ENCODE measurements around the gene ATG9B. TPM values are rescaled to one million over a fixed set of nuclear protein-coding genes. Genes with fewer than 3 reads are reported as not detected.

The ATG9B gene
- total RNA-seq, 1 experiment from 2014 or later = 2.1 TPM

GRCh38 chr7:151047976-151048815 is 23.9 kb upstream of the ATG9B start, which contains the start of gene ASIC3:
Gene ASIC3 (plus strand): TSS chr7:151048531. CDS start chr7:151048886, 355 bp downstream.
- no peak within 1 kb of the TSS for H3K4me2 ChIP-seq (ENCODE audit: low read length)
- no peak within 1 kb of the TSS for H3K27ac ChIP-seq (ENCODE audit: low read depth, low read length)
- no peaks in the 10 kb centered on the region for H3K27me3 ChIP-seq (ENCODE audit: insufficient read depth, low read length)
- H3K9ac ChIP-seq (ENCODE audit: low read length) = no peak within 1 kb of the TSS
- no peaks in the 10 kb centered on the region for H3K36me3 ChIP-seq (ENCODE audit: control insufficient read depth in 1 of 2, insufficient read depth in 2 of 2, low read length in 2 of 2)
- RAD21 ChIA-PET (ENCODE audit: low non-redundant PET in 1 of 2, low total read pairs in 2 of 2, uncharacterized antibody in 2 of 2, unreplicated experiment in 2 of 2) = no interaction called here
- H3K79me2 ChIP-seq (ENCODE audit: insufficient read depth, low read length) = no peaks in the 10 kb centered on the region
- BruUV-seq (replicated peaks) = no TSS peak
- H3K4me1 ChIP-seq (ENCODE audit: control insufficient read depth in 1 of 2, insufficient read depth in 2 of 2, low read length in 2 of 2) = no peaks in the 10 kb centered on the region
- H3K4me3 ChIP-seq (replicated peaks in 1 of 2; ENCODE audit: low read depth in 1 of 2, low read length in 2 of 2) = no peak within 1 kb of the TSS
- CTCF ChIA-PET = interaction anchor here (0.6 kb wide), 1 partner anchor 39 kb away, joined by 4 read pairs; no protein-coding TSS in a partner anchor
- intact Hi-C loops (cut with micrococcal nuclease) = no loop called here
- no peaks in the 10 kb centered on the region for H3K9me3 ChIP-seq (ENCODE audit: control insufficient read depth in 1 of 2, insufficient read depth in 1 of 2, low read depth in 1 of 2, low read length in 2 of 2)
- TF ChIP-seq EGR1 (IDR thresholded peaks at IDR 0.05; ENCODE audit: low read depth) (no peak), ZBTB33 (IDR thresholded peaks at IDR 0.05; ENCODE audit: extremely low read depth, insufficient replicate concordance, low read length) (no peak), CEBPB (IDR thresholded peaks at IDR 0.05; ENCODE audit: low read depth) (no peak), YY1 (IDR thresholded peaks at IDR 0.05; ENCODE audit: extremely low read depth, insufficient replicate concordance, low read depth, low read length) (no peak), SP1 (IDR thresholded peaks at IDR 0.05; ENCODE audit: low read depth) (no peak)
- no peaks in the 10 kb centered on the region for H3K9me2 ChIP-seq (ENCODE audit: insufficient read depth)
- no peak for DNase-seq (ENCODE audit: low read depth, low spot score)
- POLR2A ChIA-PET = no interaction called here
- no peak for ATAC-seq
- H2AFZ ChIP-seq (ENCODE audit: low read depth, low read length, poor library complexity, severe bottlenecking) = no peak within 1 kb of the TSS
- no peaks in the 10 kb centered on the region for H4K20me1 ChIP-seq (ENCODE audit: insufficient read depth)
